GM12865 (cell line): ENCODE measurements around the gene NPFFR1.

Source experiments
- DNase-seq: peaks from one replicate; pipeline ENCODE4 v3.0.0; 2010; ENCODE audit warnings: low read depth
- H3K4me3 ChIP-seq: 2 replicates; pipeline ENCODE4 v1.5.1; 2011; ENCODE audit warnings: mild to moderate bottlenecking, low read depth, low read length, control low read depth
- TF ChIP-seq, protein P1 (sequence below): IDR thresholded peaks from 2 replicates; pipeline ENCODE4 v1.5.1; 2011; ENCODE audit warnings: low read length, control low read depth, low read depth, inconsistent platforms; ENCODE audit not compliant: insufficient read depth; ENCODE audit errors: missing control alignments

Gene NPFFR1

DNA sequence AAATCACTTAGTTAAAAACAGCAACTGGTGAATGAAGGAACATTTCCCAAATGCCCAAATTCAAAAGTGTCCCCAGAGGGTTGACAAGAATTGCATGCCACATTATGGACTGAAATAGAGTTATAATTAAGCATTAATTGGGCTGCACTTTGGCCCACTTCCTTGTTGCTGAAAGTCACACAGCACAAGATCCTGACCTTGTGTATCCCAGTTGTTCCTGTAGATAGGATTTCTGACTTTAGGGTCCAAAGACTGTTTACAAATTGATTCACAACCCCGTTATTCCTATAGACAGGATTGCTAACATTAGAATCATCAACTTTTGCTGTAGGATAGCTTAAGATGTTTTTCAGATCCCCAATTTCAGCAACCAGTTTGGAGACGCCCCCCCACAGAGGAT lies 31.5 kb upstream of the NPFFR1 start:
- TF ChIP-seq, protein P1, sequence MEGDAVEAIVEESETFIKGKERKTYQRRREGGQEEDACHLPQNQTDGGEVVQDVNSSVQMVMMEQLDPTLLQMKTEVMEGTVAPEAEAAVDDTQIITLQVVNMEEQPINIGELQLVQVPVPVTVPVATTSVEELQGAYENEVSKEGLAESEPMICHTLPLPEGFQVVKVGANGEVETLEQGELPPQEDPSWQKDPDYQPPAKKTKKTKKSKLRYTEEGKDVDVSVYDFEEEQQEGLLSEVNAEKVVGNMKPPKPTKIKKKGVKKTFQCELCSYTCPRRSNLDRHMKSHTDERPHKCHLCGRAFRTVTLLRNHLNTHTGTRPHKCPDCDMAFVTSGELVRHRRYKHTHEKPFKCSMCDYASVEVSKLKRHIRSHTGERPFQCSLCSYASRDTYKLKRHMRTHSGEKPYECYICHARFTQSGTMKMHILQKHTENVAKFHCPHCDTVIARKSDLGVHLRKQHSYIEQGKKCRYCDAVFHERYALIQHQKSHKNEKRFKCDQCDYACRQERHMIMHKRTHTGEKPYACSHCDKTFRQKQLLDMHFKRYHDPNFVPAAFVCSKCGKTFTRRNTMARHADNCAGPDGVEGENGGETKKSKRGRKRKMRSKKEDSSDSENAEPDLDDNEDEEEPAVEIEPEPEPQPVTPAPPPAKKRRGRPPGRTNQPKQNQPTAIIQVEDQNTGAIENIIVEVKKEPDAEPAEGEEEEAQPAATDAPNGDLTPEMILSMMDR: no peak
- no peak for DNase-seq
- H3K4me3 ChIP-seq: no peak overlapping the region

DNA sequence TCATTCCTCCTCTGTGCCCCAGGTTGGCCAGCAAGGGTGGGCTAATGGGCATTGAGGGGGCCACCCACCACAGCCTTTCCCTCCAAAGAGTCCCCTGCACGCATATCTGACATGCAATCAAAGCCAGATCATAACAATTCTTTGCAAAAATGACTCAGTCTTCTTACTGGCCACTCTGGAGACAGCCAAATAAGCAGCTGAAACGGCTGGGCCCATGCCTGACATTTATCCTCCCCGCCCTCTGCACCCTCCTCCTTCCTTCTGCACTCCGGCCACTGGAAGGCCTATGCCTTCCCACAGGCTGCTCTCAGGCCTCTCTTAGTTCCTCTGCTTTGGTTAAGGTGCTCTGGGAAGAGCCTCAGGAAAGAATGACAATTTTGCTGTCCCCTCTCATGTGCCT lies 29.2 kb upstream of the NPFFR1 start:
- DNase-seq: no peak
- TF ChIP-seq, protein P1: no peak
- H3K4me3 ChIP-seq: no peak overlapping the region

DNA sequence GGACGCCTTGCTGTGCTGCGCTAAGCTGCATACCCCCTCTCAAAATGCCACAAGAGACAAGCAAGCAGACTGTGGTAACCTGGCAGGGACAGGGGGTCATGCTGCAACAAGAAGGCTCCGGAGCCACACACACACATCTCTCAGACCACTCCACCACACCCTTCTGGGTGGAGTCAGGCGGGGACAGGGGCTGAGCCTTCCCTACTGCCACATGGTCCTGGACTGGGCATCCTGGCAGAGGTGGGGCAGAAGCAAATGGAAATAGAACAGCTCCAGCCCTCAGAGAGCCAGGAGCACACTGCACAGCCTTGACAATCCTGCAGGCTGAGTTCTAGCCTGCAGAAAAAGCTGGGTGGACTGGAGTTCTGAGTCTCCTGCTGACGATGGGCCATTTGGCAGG lies 28.4 kb upstream of the NPFFR1 start:
- H3K4me3 ChIP-seq: no peak overlapping the region
- TF ChIP-seq, protein P1: no peak
- DNase-seq: no peak

DNA sequence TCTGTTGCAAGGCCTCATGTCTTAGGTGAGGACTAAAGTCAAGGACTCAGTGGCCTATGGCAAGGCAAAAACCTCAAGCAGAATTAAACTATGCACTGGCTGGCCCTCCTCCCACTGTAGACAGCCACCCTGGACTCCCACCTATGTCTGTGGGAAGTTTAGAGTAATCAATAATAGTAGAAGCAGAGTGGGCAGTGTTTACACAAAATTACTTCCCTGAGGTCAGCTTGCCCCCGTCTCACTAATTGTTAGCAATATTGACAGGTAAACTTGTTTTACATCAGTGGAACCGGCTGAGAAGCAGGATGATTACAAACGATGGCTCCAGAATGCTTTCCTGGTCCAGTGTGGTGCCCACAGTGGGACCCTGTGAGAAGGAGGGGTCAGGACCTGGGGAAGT lies 27.9 kb upstream of the NPFFR1 start:
- no peak for DNase-seq
- no peak overlapping the region for H3K4me3 ChIP-seq
- TF ChIP-seq, protein P1: no peak

DNA sequence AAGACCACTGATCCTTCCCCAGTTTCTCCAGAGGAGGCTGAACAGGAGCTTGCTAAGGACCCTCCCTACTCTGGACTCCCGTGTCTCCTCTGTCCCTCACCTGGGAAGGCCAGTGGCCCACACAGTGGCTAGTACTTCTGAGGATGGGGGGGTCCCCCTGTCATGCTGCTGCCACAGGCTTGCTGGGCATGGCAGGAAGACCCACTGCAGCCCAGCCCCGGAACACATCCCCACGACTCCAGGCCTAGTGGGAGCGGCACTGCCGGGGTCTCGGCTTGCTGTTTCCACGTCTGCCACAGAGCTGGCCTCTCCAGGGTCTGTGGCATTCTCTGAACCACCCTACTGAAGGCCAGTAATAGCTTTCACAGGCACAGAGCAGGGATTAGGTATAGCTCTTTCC lies 25.9 kb upstream of the NPFFR1 start:
- no peak overlapping the region for H3K4me3 ChIP-seq
- TF ChIP-seq, protein P1: no peak
- no peak for DNase-seq

DNA sequence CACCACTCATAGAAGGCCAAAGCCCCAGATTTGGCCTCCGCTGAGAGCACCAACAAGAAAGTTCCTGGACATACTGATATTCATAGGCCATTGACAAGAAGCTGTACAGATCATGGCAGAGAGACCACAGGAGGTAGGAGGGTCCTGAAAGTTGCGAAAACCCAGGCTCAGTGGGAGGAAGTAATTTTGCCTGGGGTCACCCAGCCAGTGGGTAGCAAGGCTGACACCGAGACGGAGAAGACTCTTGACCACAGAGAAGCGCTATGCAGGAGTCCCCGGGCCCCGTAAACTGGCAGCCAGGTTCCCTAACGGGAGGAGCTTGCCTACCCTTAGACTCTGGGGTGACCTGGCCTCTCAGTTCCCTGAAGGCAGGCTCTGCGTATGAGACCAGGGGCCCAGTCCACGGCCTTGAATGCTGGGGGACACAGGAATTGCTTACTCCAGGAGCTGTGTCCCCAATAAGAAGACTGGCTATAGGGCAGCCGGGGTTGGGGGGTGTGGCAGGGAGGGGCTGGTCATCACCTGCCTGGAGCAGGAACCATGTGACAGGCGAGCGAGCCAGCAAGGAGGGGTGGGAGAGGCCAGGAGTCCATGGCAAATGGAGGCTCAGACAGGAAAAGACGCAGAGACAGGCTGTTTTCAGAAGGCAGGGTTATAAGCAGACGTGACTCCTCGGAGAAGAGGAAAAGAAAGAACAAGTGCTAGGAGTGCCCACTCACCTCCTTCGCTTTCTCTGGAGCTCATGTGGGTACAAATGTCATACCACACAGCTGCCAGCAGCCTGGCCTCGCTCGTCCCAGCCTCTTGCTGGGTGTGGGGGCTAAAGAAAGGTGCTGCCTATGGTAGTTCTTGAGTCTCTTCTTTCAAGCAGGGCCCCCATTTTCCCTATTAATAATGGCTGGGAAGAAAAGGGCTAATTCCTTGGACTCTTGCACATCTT lies 24.6 kb upstream of the NPFFR1 start:
- no peak for DNase-seq
- H3K4me3 ChIP-seq: no peak overlapping the region
- TF ChIP-seq, protein P1: no peak
